Measurements from ENCODE around the gene SIT1.

- TF ChIP-seq ZNF544 (tag by site-specific recombination; IDR thresholded peaks at IDR 0.05) (no peak), ZBTB7A (tag by site-specific recombination; IDR thresholded peaks at IDR 0.05; ENCODE audit: low read depth) (no peak), CTCF (tag by site-specific recombination; IDR thresholded peaks at IDR 0.05) (no peak), MYNN (tag by site-specific recombination; IDR thresholded peaks at IDR 0.05; ENCODE audit: borderline replicate concordance) (no peak), HOXA7 (CRISPR knock-in tag; IDR thresholded peaks at IDR 0.05; ENCODE audit: borderline replicate concordance) (no peak)
Observed at GRCh38 chr9:35698231-35698630, 47.5 kb upstream of the SIT1 start.
